ENCODE measurements around the gene ZNF526.
A peak's percentile ranks its signal among the peaks of the same experiment; 100 is the strongest.

Gene ZNF526

GRCh38 chr19:42225718-42226292 lies 5.7 kb downstream of the ZNF526 start:
- H3K4me3 ChIP-seq (ENCODE audit: low read length), result no peak overlapping the region
- no peak for TF ChIP-seq ZNF274 (IDR thresholded peaks at IDR 0.05; ENCODE audit: low read depth, low read length)

GRCh38 chr19:42226886-42227285 lies 6.8 kb downstream of the ZNF526 start:
- TF ChIP-seq ZNF274 (IDR thresholded peaks at IDR 0.05; ENCODE audit: low read depth, low read length), result no peak
- H3K4me3 ChIP-seq (ENCODE audit: low read length), result no peak overlapping the region

- TF ChIP-seq ZNF274 (IDR thresholded peaks at IDR 0.05; ENCODE audit: low read depth, low read length), result no peak
- no peak overlapping the region for H3K4me3 ChIP-seq (ENCODE audit: low read length)
Measured at GRCh38 chr19:42228641-42229040, 8.5 kb downstream of the ZNF526 start.

DNA sequence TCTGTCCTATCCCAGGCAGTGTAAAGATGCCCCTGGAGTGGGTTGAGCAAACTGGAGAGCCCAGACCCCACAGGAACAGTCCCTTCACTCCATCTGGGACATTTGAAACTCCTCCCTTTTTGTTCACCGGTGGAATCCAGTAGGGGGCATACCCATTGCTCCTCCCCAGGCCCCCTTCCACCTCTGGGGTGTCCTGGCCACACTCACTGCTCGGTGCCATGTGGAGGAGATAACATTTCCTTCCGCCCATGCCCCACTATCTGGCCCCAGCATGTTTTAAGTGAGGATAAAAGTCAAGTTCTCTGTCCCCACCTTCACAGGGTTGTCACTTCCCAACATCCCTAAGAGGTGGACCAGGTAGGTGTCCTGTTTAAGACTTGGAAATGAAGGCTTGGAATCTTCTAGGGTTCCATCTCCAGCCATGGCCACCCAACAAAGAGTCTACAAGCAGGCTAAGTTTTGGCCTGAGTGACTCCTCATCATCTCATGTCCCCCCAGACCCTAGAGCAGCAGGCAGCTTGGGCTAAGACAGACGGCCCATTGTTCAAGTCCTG lies 9.3 kb downstream of the ZNF526 start:
- no peak overlapping the region for H3K4me3 ChIP-seq (ENCODE audit: low read length)
- no peak for TF ChIP-seq ZNF274 (IDR thresholded peaks at IDR 0.05; ENCODE audit: low read depth, low read length)

DNA sequence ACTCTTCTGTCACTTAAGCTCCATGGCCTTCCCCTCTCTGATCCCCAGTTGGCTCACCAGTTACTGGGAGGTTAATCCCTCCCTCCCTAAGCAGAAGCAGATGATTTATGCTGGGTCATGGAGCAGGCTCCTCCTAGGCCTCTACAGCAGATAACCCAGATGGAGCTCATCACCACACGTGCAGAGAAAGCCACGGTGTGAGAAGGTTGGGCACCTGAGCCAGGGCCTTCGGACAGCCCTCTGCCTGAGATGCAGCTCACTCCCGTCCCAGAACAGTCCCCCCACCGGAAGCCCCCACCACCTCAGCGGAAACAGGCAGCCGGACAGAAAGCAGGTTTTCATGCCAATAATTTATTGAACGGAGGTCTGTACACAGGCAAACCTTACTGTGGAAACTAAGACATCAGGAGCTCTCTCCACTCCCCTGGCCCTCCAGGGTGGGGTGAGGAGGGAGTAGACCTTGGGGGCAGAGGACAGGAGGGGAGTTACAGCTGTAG lies 9.8 kb downstream of the ZNF526 start:
- no peak for TF ChIP-seq ZNF274 (IDR thresholded peaks at IDR 0.05; ENCODE audit: low read depth, low read length)

DNA sequence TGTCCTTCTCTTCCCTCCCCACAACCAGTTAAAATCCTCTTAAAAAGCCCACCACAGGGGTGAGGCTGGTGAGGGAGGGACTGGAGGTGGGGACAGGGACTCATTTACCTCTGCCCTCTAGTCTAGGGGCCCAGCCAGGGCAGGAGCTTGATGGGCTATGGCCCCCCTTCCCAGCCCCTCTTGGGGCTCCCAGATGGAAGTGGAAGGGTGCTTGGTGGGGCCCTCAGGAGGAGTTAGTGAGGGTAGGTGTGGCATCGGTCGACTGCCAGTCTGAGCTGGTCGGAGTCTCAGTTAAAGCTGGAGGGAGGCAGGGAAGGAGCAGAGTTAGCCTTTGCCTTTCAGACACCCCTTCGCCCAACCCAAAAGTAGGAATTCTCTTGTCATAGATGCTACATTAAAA lies 10.5 kb downstream of the ZNF526 start:
- TF ChIP-seq ZNF274 (IDR thresholded peaks at IDR 0.05; ENCODE audit: low read depth, low read length), result no peak
- H3K4me3 ChIP-seq (ENCODE audit: low read length), result no peak overlapping the region

More for the DNA sequence above, 9.8 kb downstream of the ZNF526 start:
- H3K4me3 ChIP-seq (ENCODE audit: low read length), result no peak overlapping the region

GRCh38 chr19:42232435-42232834 lies 12.3 kb downstream of the ZNF526 start:
- no peak overlapping the region for H3K4me3 ChIP-seq (ENCODE audit: low read length)
- no peak for TF ChIP-seq ZNF274 (IDR thresholded peaks at IDR 0.05; ENCODE audit: low read depth, low read length)

DNA sequence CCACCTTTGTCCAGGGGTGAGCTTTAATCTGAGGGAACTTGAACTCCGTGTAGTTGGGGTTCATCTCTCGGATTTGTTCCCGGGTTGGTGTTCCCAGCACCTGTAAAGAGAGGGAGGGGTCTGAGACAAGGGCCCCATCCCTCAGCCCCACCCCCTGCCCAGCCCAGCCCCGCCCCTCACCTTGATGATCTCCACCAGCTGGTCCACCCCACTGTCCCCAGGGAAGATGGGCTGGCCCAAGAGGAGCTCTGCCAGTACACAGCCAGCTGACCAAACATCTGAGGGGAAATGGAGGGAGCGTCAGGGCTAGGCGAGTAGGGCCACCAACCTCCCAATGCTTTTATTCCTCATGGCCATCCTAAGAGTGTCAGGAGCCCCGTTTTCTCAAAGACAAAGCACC lies 13.0 kb downstream of the ZNF526 start:
- no peak overlapping the region for H3K4me3 ChIP-seq (ENCODE audit: low read length)
- TF ChIP-seq ZNF274 (IDR thresholded peaks at IDR 0.05; ENCODE audit: low read depth, low read length), result no peak

- no peak overlapping the region for H3K4me3 ChIP-seq (ENCODE audit: low read length)
- TF ChIP-seq ZNF274 (IDR thresholded peaks at IDR 0.05; ENCODE audit: low read depth, low read length), result no peak
Measured at GRCh38 chr19:42233678-42234292, 13.7 kb downstream of the ZNF526 start.

DNA sequence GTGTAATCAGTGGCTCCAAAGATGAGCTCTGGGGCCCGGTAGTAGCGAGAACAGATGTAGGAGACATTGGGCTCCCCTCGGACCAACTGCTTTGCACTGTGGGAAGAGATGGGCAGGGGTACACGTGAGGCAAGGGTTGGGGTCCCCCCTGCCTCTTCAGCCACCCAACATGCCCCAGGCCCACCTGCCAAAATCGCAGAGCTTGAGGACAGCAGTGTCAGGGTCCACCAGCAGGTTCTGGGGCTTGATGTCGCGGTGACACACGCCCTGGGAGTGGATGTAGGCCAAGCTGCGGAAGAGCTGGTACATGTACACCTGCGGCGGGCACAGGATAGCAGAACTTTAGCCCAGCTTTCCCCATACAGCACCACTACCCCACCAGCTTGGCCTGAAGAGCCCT lies 14.3 kb downstream of the ZNF526 start:
- TF ChIP-seq ZNF274 (IDR thresholded peaks at IDR 0.05; ENCODE audit: low read depth, low read length), result no peak
- H3K4me3 ChIP-seq (ENCODE audit: low read length), result no peak overlapping the region

GRCh38 chr19:42235181-42235580 lies 15.1 kb downstream of the ZNF526 start:
- no peak overlapping the region for H3K4me3 ChIP-seq (ENCODE audit: low read length)
- TF ChIP-seq ZNF274 (IDR thresholded peaks at IDR 0.05; ENCODE audit: low read depth, low read length), result no peak

GRCh38 chr19:42239544-42240220 lies 19.6 kb downstream of the ZNF526 start:
- no peak for TF ChIP-seq ZNF274 (IDR thresholded peaks at IDR 0.05; ENCODE audit: low read depth, low read length)
- H3K4me3 ChIP-seq (ENCODE audit: low read length), result no peak overlapping the region

- H3K4me3 ChIP-seq (ENCODE audit: low read length), result peak overlapping the region; percentile 98
- no peak for TF ChIP-seq ZNF274 (IDR thresholded peaks at IDR 0.05; ENCODE audit: low read depth, low read length)
Measured at GRCh38 chr19:42241279-42241678, 21.2 kb downstream of the ZNF526 start.

DNA sequence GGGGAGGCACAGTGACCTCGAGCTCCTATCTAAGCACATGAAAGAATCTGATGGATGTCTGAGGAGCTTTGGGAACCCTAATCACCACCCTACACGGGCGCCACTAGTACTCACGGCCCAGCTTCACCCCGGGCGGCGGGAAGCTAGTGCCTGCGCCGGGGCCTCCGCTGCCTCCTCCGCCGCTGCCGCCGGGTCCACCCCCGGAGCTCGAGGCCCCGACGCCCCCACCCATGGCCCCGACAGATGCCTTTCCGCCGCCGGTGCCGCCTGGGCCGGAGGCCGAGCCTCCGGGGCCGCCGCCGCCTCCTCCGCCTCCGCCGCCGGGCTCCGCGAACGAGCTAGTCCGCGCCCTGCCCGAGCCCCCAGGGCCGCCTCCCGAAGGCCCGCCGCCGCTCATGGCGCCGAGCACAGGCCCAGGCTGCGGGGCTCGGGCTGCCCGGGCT lies 22.0 kb downstream of the ZNF526 start:
- no peak for TF ChIP-seq ZNF274 (IDR thresholded peaks at IDR 0.05; ENCODE audit: low read depth, low read length)
- peak overlapping the region; percentile 98 for H3K4me3 ChIP-seq (ENCODE audit: low read length)

Measured in GM08714 (cell line).